Activated CD8-positive, alpha-beta memory T cell treated with anti-CD3 and anti-CD28 coated beads, Interleukin-2, amount 50 U/mL, for 1 hour (primary cell): ENCODE results near the gene NUDT10.
"Not testable (repeated sequence)": the region's sequence is repeated elsewhere in the genome, so short reads cannot be mapped to it uniquely, and the experiment has no call there.

Experiments used
- DNase-seq: peaks from one replicate; pipeline ENCODE4 v3.0.0-alpha.2; 2020; ENCODE audit errors: extremely low read depth

The NUDT10 gene

DNA sequence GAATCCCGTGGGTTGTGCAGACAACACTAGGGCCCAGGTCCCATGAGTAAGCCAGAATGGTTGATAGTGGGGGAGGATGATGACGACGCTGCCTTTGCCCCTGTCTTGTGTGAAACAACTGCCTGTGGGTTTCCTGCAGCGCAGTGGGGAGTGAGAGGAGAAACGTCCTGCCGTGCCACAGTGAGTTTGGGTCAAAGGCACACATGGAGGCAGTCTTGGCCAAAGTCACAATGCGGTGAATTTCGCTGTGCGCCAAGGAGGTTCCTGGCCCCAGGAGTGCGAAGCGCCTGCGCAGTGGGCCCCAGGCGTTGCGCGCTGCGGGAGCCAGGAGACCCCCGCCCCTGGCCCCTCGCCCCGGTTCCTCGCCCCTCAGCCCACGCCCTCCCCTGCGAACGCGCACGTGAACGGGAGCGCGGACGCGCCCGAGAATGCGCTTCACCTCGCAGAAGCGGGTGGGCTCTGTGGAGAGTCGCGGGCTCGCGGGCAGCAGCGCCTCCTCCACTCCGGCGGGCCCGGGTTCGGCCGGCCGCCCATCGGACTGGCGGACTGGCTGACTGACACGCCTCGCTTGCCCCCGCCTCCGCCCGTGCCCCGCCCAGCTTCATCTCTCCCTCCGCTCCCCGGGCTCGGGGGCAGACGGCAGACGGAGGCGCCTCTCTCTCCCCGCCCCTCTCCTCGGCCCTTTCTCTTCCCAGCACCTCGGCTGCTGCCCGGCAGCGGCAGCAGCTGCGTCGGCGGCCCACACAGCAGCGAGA, at the start of gene NUDT10:
TSS of gene NUDT10 (plus strand) at position 635 of the 755 bp plus-strand sequence. CDS start 144 bp downstream, outside the sequence.
- DNase-seq, result no peak

DNA sequence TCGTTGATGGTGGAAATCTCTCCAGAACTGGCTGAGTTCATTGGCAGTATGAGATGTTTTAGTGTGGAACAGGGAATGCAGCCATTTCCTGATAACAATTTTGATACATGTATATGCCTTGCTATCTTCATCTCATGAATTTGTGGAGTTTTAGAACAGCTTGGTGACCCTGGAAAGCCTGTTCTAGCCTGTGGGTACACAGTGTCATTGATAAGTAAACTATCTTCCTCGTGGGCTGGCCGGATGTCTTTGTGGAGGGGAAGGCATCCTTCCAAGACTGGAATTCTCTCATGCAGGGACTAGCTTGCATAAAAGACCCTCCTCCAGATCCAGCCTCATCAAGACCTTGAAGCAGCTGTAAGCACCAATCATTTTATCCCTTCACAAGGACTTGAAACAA, 40.2 kb upstream of the NUDT10 start:
- DNase-seq, result no peak

DNA sequence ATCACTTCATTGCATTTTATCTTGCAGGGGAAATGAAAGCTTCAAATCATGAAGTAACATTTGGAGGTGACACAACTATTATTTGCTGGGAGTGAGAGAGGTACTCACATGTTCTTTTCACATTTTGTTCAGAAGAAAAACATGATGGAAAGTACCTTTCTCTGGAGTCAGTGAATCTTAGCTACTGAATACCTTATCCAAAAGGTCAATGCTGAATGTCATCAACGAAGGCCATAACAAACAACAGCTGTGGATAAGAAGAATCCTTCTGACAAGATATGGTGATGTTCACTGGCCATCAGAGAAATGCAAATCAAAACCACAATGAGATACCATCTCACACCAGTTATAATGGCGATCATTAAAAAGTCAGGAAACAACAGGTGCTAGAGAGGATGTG, 36.5 kb upstream of the NUDT10 start:
- DNase-seq, result no peak

DNA sequence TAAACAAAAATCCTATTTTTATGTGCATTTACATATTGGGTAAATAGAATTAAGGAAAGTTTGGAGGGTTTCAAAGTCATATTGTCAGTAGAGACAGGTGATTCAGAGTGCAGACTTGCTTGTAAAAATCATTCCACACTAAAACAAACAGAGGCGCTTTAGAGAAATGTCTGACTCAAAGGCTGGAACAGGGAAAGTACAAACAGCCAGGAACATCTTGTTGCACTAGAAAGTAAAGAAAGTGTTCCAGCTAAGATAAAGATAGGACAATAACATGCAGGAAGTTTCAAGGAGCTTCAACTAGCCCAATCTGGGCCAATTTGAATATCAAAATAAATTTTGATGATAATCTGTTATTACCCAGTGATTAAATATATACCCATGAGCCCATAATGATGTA, 16.4 kb upstream of the NUDT10 start:
- no peak for DNase-seq

DNA sequence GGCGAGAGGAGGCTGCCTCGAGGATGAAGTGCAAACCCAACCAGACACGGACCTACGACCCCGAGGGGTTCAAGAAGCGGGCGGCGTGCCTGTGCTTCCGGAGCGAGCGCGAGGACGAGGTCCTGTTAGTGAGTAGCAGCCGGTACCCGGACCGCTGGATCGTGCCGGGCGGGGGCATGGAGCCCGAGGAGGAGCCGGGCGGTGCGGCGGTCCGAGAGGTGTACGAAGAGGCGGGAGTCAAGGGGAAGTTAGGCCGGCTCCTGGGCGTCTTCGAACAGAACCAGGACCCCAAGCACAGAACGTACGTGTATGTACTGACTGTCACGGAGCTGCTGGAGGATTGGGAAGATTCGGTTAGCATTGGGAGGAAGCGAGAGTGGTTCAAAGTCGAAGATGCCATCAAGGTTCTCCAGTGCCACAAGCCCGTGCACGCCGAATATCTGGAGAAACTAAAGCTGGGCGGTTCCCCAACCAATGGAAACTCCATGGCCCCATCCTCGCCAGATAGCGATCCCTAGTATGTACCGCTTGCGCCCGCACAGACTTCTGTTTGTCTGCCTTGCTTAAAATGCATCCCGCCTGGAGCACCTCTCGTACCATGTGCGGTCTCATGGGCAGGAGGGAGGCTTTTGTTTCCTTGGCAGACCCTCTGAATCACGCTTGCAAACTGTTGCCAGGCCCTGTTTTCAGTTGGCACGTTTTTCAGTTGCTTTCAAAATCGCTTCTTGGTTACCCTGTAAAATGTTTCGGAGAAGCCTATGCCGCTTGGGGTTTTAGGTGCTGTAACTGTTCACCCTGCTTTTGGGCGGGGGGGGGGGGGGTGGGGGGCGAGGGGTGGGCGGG, 542 bp downstream of the NUDT10 start:
- DNase-seq, result not testable (repeated sequence)

DNA sequence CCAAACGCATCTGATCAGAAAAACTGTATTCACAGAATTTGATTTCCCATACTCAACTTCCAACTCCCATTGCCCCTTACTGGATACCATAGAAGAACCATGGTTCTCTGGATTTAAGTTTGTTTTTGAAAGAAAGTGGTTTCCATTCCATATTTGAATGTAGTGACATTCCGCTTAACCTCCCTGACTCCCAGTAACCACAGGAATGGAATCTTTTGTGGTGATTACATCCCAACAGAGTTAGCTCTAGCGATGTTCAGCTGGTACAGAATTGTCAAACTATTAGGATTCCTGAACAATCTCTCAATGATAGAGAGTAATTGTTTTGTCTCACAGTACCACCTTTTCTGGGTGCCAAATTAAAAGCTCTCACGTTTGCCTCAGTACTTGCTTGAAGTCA, 1.7 kb downstream of the NUDT10 start:
- DNase-seq, result no peak

DNA sequence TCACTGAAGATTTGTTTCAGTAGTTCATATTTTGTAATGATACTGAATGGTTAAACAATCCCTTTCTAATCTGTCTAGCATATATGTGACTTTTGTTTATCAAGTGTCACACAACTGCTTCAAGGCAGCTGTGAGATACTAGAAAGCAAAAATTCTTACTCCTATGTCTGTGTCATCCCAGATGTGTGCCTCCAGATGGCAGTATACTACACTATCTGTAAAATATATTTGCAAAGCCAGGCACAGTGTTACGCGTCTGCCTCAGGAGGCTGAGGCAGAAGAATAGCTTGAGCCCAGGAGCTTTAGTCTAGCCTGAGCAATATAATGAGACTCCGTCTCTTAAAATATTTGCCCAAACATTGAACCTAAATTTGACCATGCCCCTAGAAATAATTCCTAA, 4.0 kb downstream of the NUDT10 start:
- no peak for DNase-seq

DNA sequence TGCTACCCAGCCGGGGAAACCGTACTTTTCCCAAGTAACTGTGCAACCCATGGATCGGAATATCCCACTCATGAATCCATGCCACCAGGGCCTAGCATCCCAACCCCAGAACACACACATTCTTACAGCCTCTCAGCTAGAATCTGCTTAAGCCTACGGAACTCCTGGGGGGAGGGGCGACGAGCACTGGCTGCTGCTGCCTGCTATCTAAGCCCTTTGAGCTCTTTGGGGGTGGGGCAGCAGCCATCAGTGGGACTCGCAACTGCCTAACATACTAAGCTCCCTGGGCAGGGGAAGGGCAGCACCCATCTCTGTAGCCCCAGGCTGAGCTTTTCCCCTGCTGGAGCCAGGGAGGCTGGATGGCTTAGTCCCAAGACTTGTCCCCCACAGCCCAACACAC, 28.6 kb downstream of the NUDT10 start:
- DNase-seq, result no peak

DNA sequence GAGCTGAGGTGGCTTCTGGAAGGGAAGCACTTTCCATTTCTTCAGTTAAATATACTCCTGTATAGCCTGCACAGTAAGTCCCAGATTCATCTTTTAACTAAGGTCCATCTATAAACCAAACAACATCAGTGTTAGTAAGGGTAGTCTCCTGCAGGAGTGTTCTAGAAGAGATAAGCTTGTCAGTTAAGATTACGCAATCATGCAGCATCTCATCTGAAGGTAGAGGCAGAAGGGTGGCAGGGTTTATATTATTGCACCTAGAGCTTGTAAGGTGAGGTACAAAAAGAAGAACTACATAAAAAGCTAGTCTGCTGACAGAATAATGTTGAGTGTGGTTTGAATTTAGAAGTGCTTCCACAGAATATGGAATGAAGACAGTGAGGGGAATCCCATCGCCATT, 44.0 kb downstream of the NUDT10 start:
- DNase-seq, result no peak
